Naive thymus-derived CD4-positive, alpha-beta T cell (primary cell): ENCODE data around the gene GSK3B. TPM values are rescaled to one million over a fixed set of nuclear protein-coding genes. Genes with fewer than 3 reads are reported as not detected.

ENCODE experiments used
- ATAC-seq: fragments of 150-1000 bp; cut with Tn5 transposase; 2 replicates; pipeline ENCODE4 v1.10.0; 2021; ENCODE audit warnings: mild to moderate bottlenecking, moderate library complexity
- CTCF ChIA-PET: fragments of 350-600 bp; sonication (Branson Sonifier 250); formaldehyde crosslinking; loops from one replicate; lab custom pipeline; 2021; ENCODE audit warnings: antibody characterized with exemption; lab: Charles Lee
- POLR2A ChIA-PET: fragments of 350-600 bp; sonication (Branson Sonifier 250); formaldehyde crosslinking; loops from one replicate; lab custom pipeline; 2021; ENCODE audit warnings: antibody characterized with exemption, inconsistent platforms; lab: Charles Lee
- DNase-seq, 9 donors: peaks; one replicate each; pipeline versions ENCODE4 v3.0.0 to v3.0.0-alpha.2; 2020 to 2022; ENCODE audit warnings: mixed read lengths in 1 of 9
- H3K27ac ChIP-seq: one replicate; pipeline ENCODE4 v1.7.0; 2013; ENCODE audit warnings: mild to moderate bottlenecking, low read depth, low read length, moderate library complexity
- H3K27me3 ChIP-seq, 2 donors: one replicate each; pipeline ENCODE4 v1.7.0; 2013; ENCODE audit warnings: low read length in 2 of 2, mild to moderate bottlenecking in 2 of 2, moderate library complexity in 2 of 2; ENCODE audit not compliant: control insufficient read depth in 2 of 2, insufficient read depth in 2 of 2
- H3K36me3 ChIP-seq, 3 experiments: 1 replicate in 2 of 3; 2 replicates in 1 of 3; pipeline ENCODE4 v1.7.0; 2013; ENCODE audit warnings: low read length in 3 of 3, mild to moderate bottlenecking in 3 of 3, moderate library complexity in 1 of 3; ENCODE audit not compliant: insufficient read depth in 3 of 3, control insufficient read depth in 2 of 3
- H3K4me1 ChIP-seq, 2 donors: one replicate each; pipeline ENCODE4 v1.7.0; 2013; ENCODE audit warnings: low read length in 2 of 2, mild to moderate bottlenecking in 2 of 2, moderate library complexity in 1 of 2; ENCODE audit not compliant: control insufficient read depth in 2 of 2, insufficient read depth in 2 of 2
- H3K4me3 ChIP-seq: 2 replicates; pipeline ENCODE4 v1.7.0; 2013; ENCODE audit warnings: mild to moderate bottlenecking, low read length
- H3K9me3 ChIP-seq, 3 experiments: 1 replicate in 2 of 3; 2 replicates in 1 of 3; pipeline ENCODE4 v1.7.0; 2013; ENCODE audit warnings: low read length in 3 of 3; ENCODE audit not compliant: control insufficient read depth in 2 of 3
- H3K27ac Mint-ChIP-seq, 9 donors: one replicate each; pipeline ENCODE4 v1.8.0; 2020 to 2022; ENCODE audit warnings: mixed read lengths in 9 of 9, mild to moderate bottlenecking in 8 of 9, moderate library complexity in 5 of 9, inconsistent platforms in 2 of 9
- H3K27me3 Mint-ChIP-seq, 5 donors: one replicate each; pipeline ENCODE4 v1.8.0; 2021 to 2022; ENCODE audit warnings: mixed read lengths in 5 of 5, mild to moderate bottlenecking in 1 of 5
- H3K36me3 Mint-ChIP-seq, 5 donors: one replicate each; pipeline ENCODE4 v1.8.0; 2020 to 2022; ENCODE audit warnings: mixed read lengths in 5 of 5, mild to moderate bottlenecking in 3 of 5, inconsistent platforms in 1 of 5
- H3K4me1 Mint-ChIP-seq, 7 donors: one replicate each; pipeline ENCODE4 v1.8.0; 2020 to 2022; ENCODE audit warnings: mixed read lengths in 7 of 7, mild to moderate bottlenecking in 3 of 7, inconsistent platforms in 1 of 7
- H3K4me3 Mint-ChIP-seq, 10 donors: one replicate each; pipeline ENCODE4 v1.8.0; 2020 to 2022; ENCODE audit warnings: mild to moderate bottlenecking in 10 of 10, mixed read lengths in 10 of 10, moderate library complexity in 6 of 10, inconsistent platforms in 2 of 10
- H3K9me3 Mint-ChIP-seq, 11 donors: one replicate each; pipeline ENCODE4 v1.8.0; 2020 to 2022; ENCODE audit warnings: mixed read lengths in 11 of 11, mild to moderate bottlenecking in 4 of 11, inconsistent platforms in 1 of 11, moderate library complexity in 1 of 11
- intact Hi-C, 2 donors: fragments of 100-400 bp; cut with micrococcal nuclease; formaldehyde crosslinking; loops; one replicate each; pipeline ENCODE4 v1.15.1; 2023
- polyA plus RNA-seq, 2 donors: library from polyadenylated mRNA; unstranded; fragments of 300-500 nt; fragmentation: Illumina TruSeq; gene quantifications; one replicate each; pipeline ENCODE4 v1.2.3, GENCODE V29; 2021
- total RNA-seq, 6 experiments: library from RNA in 5 of 6; stranded (reverse) in 5 of 6; gene quantifications; 1 replicate in 5 of 6; 2 replicates in 1 of 6; pipeline ENCODE4 v1.2.3 and lab custom pipeline; 2021 to 2026

The GSK3B gene
- total and polyA plus RNA-seq, 7 experiments from 2014 or later = 13.4 to 42.9 (median 36.0) TPM

- CTCF ChIA-PET = interaction anchor here (1.3 kb wide), 1 partner anchor 9 kb away, joined by 3 read pairs; no protein-coding TSS in a partner anchor
- Histone ChIP-seq H3K36me3 (peaks cover 3 to 16% (median 9%) of the 10 kb centered on the region in 3 experiments), H3K27me3 (no peaks in the 10 kb centered on the region), H3K9me3 (no peaks in the 10 kb centered on the region), H3K4me1 (no peaks in the 10 kb centered on the region), H3K4me3 (no peak overlapping the region), H3K27ac (no peak overlapping the region)
- no peaks in the 10 kb centered on the region for H3K27me3 Mint-ChIP-seq
- no peak overlapping the region for H3K4me3 Mint-ChIP-seq
- no peak overlapping the region for H3K27ac Mint-ChIP-seq
- POLR2A ChIA-PET = no interaction called here
- H3K36me3 Mint-ChIP-seq = peaks cover 3 to 30% (median 12%) of the 10 kb centered on the region in 5 donors
- DNase-seq = no peak
- intact Hi-C loops = no loop called here
- H3K9me3 Mint-ChIP-seq = no peaks in the 10 kb centered on the region
- peaks cover 0 to under 1% (median 0%) of the 10 kb centered on the region in 7 donors for H3K4me1 Mint-ChIP-seq
- ATAC-seq = no peak
These were observed 192.2 kb downstream of the GSK3B start for GRCh38 chr3:119902061-119902460.

GRCh38 chr3:119901148-119901547 is 193.1 kb downstream of the GSK3B start:
- ChIA-PET CTCF (interaction anchor here (1.2 kb wide), 1 partner anchor 9 kb away, joined by 5 read pairs; no protein-coding TSS in a partner anchor), POLR2A (interaction anchor here (0.6 kb wide), 1 partner anchor 436 kb away, joined by 5 read pairs; no protein-coding TSS in a partner anchor)
- Mint-ChIP-seq H3K4me3 (no peak overlapping the region), H3K27ac (no peak overlapping the region), H3K9me3 (no peaks in the 10 kb centered on the region), H3K4me1 (no peaks in the 10 kb centered on the region), H3K27me3 (no peaks in the 10 kb centered on the region), H3K36me3 (peaks cover 3 to 29% (median 9%) of the 10 kb centered on the region in 5 donors)
- H3K36me3 ChIP-seq = peaks cover 3 to 16% (median 9%) of the 10 kb centered on the region in 3 experiments
- intact Hi-C loops = no loop called here
- no peak overlapping the region for H3K4me3 ChIP-seq
- no peak overlapping the region for H3K27ac ChIP-seq
- no peaks in the 10 kb centered on the region for H3K27me3 ChIP-seq
- no peak for DNase-seq
- no peaks in the 10 kb centered on the region for H3K9me3 ChIP-seq
- no peak for ATAC-seq
- no peaks in the 10 kb centered on the region for H3K4me1 ChIP-seq

GRCh38 chr3:119899192-119899511 is 195.1 kb downstream of the GSK3B start:
- ChIA-PET POLR2A (no interaction called here), CTCF (no interaction called here)
- Mint-ChIP-seq H3K4me3 (no peak overlapping the region), H3K4me1 (no peaks in the 10 kb centered on the region), H3K27me3 (no peaks in the 10 kb centered on the region), H3K36me3 (peaks cover 3 to 27% (median 9%) of the 10 kb centered on the region in 5 donors), H3K9me3 (no peaks in the 10 kb centered on the region), H3K27ac (no peak overlapping the region)
- Histone ChIP-seq H3K27me3 (no peaks in the 10 kb centered on the region), H3K9me3 (no peaks in the 10 kb centered on the region), H3K27ac (no peak overlapping the region), H3K4me1 (no peaks in the 10 kb centered on the region), H3K36me3 (peaks cover 0 to 5% (median 0%) of the 10 kb centered on the region in 3 experiments), H3K4me3 (no peak overlapping the region)
- ATAC-seq (no peak), DNase-seq (no peak)
- intact Hi-C loops = loop anchor here in 1 of 2 donors (10.0 kb wide), 2 partner anchors 446 to 896 kb away; partner anchors contain the start of gene LRRC58

DNA sequence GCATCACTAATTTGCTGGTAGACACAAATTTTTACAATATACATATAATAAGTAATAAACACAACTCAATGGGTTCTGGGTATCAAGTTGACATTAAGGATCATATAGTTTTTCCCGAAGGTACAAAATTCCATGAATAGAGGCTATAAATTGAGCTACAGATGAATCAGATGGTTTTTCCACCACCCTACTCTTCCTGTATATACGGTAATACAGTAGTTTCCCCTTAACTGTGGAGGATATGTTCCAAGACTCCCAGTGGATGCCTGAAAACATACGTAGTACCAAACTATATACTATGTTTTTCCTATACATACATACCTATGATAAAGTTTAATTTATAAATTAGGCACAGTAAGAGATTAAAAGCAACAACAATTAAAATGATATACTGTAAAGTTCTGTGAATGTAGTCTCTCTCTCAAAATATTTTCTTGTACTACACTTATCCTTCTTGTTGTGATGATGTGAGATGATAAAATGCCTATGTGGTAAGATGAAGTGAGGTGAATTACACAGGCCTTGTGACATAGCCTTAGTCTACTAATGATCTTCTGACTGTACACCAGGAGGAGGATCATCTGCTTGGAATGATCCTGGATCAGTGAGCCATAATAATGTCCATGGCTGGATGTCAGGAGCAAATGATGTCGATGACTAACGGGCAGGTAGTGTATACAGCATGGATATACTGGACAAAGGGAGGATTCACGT is 195.6 kb downstream of the GSK3B start:
- DNase-seq (no peak), ATAC-seq (no peak)
- no peak overlapping the region for H3K27ac ChIP-seq
- H3K4me3 ChIP-seq = no peak overlapping the region
- H3K9me3 Mint-ChIP-seq = no peaks in the 10 kb centered on the region
- H3K36me3 Mint-ChIP-seq = peaks cover 2 to 25% (median 7%) of the 10 kb centered on the region in 5 donors
- peaks cover 0 to under 1% (median 0%) of the 10 kb centered on the region in 3 experiments for H3K36me3 ChIP-seq
- H3K4me1 ChIP-seq = no peaks in the 10 kb centered on the region
- H3K27ac Mint-ChIP-seq = peak overlapping the region in 1 of 9 donors; percentile 60
- intact Hi-C loops = loop anchor here in 1 of 2 donors (10.0 kb wide), 2 partner anchors 446 to 896 kb away; partner anchors contain the start of gene LRRC58
- POLR2A ChIA-PET = no interaction called here
- H3K4me1 Mint-ChIP-seq = no peaks in the 10 kb centered on the region
- CTCF ChIA-PET = interaction anchor here (1.1 kb wide), 1 partner anchor 8 kb away, joined by 3 read pairs; no protein-coding TSS in a partner anchor
- H3K9me3 ChIP-seq = no peaks in the 10 kb centered on the region
- no peaks in the 10 kb centered on the region for H3K27me3 Mint-ChIP-seq
- no peak overlapping the region for H3K4me3 Mint-ChIP-seq
- no peaks in the 10 kb centered on the region for H3K27me3 ChIP-seq

GRCh38 chr3:119894195-119894594 is 200.1 kb downstream of the GSK3B start:
- H3K4me3 Mint-ChIP-seq = no peak overlapping the region
- peaks cover 0 to 4% (median 2%) of the 10 kb centered on the region in 11 donors for H3K9me3 Mint-ChIP-seq
- ChIA-PET CTCF (interaction anchor here (0.6 to 3.8 kb wide), 5 partner anchors 8 to 454 kb away, joined by 3 to 85 read pairs (median 6); partner anchors contain the start of gene LRRC58), POLR2A (no interaction called here)
- peaks cover 0 to 11% (median 9%) of the 10 kb centered on the region in 7 donors for H3K4me1 Mint-ChIP-seq
- no peak for DNase-seq
- Histone ChIP-seq H3K9me3 (no peaks in the 10 kb centered on the region), H3K27me3 (no peaks in the 10 kb centered on the region), H3K4me3 (no peak overlapping the region), H3K4me1 (no peaks in the 10 kb centered on the region), H3K36me3 (no peaks in the 10 kb centered on the region), H3K27ac (no peak overlapping the region)
- no peaks in the 10 kb centered on the region for H3K27me3 Mint-ChIP-seq
- peak; percentile 37 for ATAC-seq
- no peak overlapping the region for H3K27ac Mint-ChIP-seq
- peaks cover 7 to 28% (median 11%) of the 10 kb centered on the region in 5 donors for H3K36me3 Mint-ChIP-seq
- intact Hi-C loops = loop anchor here (5.0 to 10.0 kb wide), 3 partner anchors 451 to 901 kb away; partner anchors contain the start of gene LRRC58 (in 2 of the 2)

GRCh38 chr3:119893769-119894168 is 200.5 kb downstream of the GSK3B start:
- no peak overlapping the region for H3K4me3 Mint-ChIP-seq
- H3K4me3 ChIP-seq = no peak overlapping the region
- H3K27ac Mint-ChIP-seq = peak overlapping the region in 3 of 9 donors; percentile 3 to 53 (median 25)
- DNase-seq = no peak
- no peak for ATAC-seq
- H3K4me1 Mint-ChIP-seq = peaks cover 0 to 11% (median 9%) of the 10 kb centered on the region in 7 donors
- H3K4me1 ChIP-seq = no peaks in the 10 kb centered on the region
- H3K9me3 Mint-ChIP-seq = peaks cover 0 to 8% (median 6%) of the 10 kb centered on the region in 11 donors
- H3K9me3 ChIP-seq = peaks cover 0 to 3% (median 0%) of the 10 kb centered on the region in 3 experiments
- H3K27ac ChIP-seq = no peak overlapping the region
- peaks cover 7 to 28% (median 16%) of the 10 kb centered on the region in 5 donors for H3K36me3 Mint-ChIP-seq
- no peaks in the 10 kb centered on the region for H3K27me3 Mint-ChIP-seq
- intact Hi-C loops = loop anchor here (2.0 to 10.0 kb wide), 4 partner anchors 351 to 901 kb away; partner anchors contain the start of gene LRRC58 (in 2 of the 2)
- ChIA-PET CTCF (interaction anchor here (0.6 to 3.8 kb wide), 8 partner anchors 8 to 455 kb away, joined by 3 to 85 read pairs (median 5); partner anchors contain the start of gene LRRC58), POLR2A (no interaction called here)
- H3K36me3 ChIP-seq = peaks cover 0 to 4% (median 0%) of the 10 kb centered on the region in 3 experiments
- no peaks in the 10 kb centered on the region for H3K27me3 ChIP-seq
